ENCODE measurements around the gene GARIN1A.
"Not testable (repeated sequence)": the region's sequence is repeated elsewhere in the genome, so short reads cannot be mapped to it uniquely, and the experiment has no call there.

DNA sequence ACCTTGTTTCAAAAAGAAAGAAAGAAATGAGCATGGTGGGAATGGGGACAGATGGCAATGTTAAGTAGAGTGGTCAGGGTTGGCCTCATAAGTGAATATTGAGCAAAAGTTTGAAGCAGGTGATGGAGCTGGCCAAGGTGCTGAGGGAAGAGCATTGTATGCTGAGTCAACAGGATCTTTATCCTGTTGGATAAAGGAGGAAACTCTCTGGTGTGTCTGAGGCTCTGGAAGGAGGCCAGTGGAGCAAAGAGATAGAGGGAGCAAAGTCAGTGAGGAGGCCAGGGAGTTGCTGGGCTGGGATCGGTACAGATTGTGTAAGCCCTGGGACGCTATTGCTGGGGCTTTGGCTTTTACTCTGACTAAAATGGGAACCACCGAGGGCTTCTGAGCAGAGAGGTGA lies 38.2 kb upstream of the GARIN1A start:
- TF ChIP-seq, protein P1, sequence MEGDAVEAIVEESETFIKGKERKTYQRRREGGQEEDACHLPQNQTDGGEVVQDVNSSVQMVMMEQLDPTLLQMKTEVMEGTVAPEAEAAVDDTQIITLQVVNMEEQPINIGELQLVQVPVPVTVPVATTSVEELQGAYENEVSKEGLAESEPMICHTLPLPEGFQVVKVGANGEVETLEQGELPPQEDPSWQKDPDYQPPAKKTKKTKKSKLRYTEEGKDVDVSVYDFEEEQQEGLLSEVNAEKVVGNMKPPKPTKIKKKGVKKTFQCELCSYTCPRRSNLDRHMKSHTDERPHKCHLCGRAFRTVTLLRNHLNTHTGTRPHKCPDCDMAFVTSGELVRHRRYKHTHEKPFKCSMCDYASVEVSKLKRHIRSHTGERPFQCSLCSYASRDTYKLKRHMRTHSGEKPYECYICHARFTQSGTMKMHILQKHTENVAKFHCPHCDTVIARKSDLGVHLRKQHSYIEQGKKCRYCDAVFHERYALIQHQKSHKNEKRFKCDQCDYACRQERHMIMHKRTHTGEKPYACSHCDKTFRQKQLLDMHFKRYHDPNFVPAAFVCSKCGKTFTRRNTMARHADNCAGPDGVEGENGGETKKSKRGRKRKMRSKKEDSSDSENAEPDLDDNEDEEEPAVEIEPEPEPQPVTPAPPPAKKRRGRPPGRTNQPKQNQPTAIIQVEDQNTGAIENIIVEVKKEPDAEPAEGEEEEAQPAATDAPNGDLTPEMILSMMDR (IDR thresholded peaks at IDR 0.05; ENCODE audit: low read depth, low read length), result not testable (repeated sequence)
- not testable (repeated sequence) for TF ChIP-seq EZH2phosphoT487 (IDR thresholded peaks at IDR 0.05; ENCODE audit: low read depth)
